Daoy (cell line): Measurements from ENCODE around the gene CSF2. TPM values are rescaled to one million over a fixed set of nuclear protein-coding genes. Genes with fewer than 3 reads are reported as not detected.
A peak's percentile ranks its signal among the peaks of the same experiment; 100 is the strongest.

Experiments used
- DNase-seq: peaks from one replicate; pipeline ENCODE4 v3.0.0-alpha.2; 2015; ENCODE audit warnings: low read depth
- total RNA-seq: library from RNA; depleted of rRNA; stranded (reverse); fragments of >200 nt; shearing (Covaris generic); gene quantifications from 2 replicates; pipeline ENCODE4 v1.2.3, GENCODE V29; 2014

Gene CSF2
- total RNA-seq, 1 experiment from 2014 or later, result 25.3 TPM

DNA sequence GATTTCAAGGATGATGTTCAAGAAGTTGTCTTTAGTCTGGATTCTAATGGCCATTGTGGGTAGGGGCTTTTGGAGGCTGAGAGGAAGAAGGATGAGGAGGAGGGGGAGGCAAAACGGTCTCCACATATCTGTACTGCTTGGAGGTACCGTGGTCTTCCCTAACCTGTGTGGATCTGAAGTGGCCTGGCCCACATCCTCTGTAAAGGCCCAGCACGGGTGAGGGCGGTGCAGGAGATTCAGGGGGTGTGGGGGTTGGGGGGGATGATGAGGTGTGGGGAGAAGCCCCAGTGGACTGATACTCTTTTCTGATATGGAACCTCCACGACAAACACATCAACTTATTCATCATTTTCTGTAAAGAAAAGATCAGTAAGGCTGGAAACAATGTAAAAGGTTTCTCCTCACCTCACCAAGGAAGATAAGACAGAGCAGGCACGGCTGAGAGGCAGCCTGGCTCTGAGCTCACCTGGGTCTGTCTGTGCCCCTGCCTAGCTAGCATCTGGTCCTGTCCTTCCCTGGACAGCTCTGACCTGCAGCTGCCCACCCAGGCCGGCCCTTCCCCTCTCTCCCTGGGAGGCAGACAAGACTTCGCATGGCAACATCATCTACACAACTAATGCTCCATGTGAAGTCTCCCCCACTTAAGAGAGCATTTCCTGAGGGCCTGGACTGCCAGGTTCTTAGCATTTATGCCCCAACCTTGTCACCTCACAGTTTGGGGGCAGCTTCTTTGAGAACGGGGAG is 18.7 kb upstream of the CSF2 start:
- DNase-seq, result no peak

DNA sequence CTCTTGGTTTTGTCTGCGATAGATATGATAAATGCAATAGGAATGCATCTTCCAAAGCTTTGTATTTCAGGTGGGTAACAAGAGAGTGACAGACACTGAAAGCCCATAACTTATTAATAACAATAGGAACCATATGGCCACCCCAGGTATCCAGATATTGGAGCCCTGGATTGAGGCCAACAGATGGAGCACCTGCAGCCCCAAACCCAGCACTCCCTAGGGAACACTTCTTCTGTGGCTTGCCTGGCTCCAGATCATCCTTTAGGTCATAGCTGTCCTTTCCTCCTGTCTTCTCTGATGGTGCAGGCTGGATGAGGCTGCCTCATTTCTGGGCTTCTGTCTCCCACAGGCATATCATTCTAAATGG is 18.2 kb upstream of the CSF2 start:
- DNase-seq, result no peak

DNA sequence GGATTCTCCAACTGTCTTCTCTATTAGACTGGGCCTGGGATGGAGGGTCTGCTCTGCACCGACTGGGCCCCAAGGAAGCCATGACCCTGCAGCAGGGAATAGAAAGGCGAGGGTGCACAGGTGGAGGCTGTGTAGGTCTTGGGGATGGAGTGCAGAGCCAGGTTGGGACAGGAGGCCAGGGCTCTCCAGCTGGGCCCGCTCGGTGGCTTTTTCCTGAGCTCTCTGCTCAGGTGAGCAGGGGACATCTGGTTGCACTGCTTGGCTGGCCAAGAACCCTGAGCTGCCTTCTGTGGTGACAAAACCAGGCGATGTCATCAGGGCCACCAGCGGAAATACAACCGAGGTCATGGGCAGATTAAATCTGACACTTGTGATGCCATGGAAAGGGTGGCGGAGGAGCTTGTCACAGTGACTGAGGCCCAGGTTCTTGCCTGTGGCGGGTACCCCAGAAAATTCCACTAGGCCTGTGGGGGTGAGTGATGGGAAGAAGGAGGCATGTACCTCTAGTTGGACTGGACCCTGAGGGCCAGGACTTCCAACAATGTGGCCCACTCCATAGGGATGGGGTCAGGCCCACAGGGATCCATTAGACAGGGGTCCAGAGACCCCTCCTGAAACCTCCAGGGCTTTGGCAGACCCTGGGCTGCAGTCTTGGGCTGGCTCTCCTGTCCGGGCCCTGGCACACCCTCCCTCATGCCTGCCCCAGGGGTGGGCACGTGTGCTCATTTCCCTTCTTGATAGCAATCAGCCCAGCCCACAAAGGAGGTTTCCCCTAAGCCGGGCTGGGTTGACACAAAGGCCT is 17.6 kb upstream of the CSF2 start:
- peak; percentile 6 for DNase-seq

DNA sequence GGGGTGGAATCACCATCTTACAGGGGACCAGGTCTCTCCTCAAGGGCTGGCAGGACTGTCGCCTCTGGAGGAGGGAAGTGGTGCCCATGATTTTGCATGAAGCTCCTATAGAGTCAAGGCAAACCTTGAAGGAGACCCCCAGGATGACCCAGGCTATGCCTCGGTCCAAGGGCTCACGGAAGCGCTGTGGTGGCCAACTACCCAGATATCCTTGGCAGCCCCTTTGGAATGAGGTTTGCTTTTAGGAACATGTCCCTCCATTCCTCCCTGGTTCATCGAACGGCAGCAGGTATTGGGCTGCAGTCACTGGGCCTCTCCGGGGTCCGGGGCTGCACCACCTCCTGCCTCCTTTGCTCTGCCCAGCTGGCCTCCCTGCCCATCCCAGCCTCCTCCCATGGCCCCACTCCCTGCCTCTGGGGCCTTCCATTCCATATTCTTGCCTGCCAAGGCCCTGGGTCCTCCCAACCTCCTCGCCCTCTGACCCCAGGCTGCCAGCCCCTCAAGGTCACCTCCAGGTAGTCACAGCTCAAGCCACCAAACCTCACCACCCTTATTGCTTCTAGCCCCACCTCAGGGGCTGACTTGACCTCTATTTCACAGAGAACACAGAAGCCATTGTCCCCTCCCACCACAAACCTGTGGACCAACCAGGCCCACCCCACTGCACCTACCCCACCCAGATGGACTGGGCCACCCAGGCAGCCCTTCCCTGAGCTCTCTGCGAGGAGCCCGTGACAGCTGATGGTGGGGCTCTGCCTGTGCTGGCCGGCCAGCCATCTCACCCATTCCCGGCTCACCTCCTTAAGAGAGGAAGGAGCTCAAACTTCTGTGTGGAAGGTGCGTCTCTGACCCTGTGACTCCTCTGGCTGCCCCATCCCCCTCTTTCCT is 16.7 kb upstream of the CSF2 start:
- peak; percentile 1 for DNase-seq

DNA sequence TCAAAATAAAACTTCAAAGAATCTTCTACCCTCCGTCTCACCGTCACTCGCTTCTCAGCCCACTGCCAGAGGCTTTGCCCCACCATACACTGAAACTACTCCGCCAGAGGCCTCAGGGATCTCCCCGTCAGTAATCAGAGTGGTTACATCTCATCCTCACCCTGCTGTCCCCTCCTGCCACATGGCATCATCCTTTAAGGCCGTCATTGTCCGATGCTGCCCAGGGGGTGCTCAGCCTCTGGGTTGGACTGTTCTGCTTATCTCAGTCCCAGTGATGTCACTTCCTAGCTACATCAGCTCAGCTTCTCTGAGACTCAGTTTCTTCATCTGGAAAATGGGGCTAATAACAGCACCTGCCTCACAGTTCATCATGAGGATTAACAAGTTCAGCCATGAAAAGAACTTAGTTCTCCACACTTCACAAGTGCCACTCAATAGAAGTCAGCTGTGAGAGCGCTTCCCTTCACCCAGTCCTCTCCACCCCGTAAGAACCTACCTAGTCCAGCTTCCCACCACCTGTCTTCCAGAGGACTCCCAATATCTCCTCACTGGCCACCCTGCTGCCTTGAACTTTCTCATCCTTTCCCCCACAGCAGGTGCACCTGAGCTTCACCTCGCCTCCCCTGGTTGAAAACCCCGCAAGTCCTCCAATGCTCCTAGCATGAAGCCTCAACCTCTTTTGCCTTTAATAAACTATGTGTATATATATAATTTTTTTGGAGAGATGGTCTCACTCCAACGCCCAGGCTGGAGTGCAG is 15.9 kb upstream of the CSF2 start:
- DNase-seq, result peak; percentile 0

DNA sequence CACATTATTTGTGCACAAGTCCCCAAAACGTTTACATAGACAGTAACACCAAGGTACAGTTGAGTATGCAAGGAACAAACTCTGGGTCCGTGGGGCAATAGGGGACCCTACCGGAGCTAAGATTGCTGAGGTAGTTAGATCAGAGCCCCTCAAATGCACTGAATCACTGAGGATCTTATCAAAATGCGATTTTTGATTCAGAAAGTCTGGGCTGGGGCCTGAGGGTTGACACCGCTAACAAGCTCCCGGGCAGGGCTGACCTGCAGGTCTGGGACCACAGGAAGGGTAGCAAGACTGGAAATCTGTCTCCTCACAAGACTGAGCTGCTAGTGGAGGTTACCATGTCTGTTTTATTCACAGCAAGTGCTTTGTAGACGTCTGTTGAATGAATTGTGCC is 14.9 kb upstream of the CSF2 start:
- DNase-seq, result no peak

DNA sequence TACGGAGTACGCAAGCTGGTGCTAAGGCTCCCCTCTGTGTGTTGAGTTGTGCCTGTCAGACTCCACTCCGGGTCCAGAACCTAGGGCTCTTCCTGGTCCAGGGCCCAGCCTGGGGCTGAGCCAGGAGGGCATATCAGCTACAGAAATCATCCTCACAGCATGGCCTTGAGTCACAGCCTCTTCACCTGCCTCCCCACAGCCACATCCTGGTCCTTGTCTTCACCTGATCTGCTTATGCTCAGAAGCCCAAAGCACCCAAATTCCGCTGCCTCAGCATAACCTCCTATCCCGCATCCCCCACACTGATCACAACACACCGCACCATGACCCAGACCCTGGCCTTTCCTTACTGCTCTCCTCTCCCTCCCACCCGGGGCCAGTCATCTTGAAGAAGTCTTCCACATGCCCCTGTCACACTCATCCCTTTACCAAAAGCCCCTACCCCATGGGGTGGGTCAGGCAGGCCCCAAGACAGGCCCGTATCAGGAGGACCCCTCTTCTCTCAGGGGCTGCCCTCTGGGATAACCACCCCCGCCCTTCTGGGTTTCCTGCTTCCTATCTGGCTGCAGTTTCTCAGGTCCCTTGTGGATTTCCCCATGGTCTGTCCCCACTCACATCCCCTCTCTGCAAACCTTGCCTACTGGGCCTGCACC is 14.4 kb upstream of the CSF2 start:
- peak; percentile 1 for DNase-seq

DNA sequence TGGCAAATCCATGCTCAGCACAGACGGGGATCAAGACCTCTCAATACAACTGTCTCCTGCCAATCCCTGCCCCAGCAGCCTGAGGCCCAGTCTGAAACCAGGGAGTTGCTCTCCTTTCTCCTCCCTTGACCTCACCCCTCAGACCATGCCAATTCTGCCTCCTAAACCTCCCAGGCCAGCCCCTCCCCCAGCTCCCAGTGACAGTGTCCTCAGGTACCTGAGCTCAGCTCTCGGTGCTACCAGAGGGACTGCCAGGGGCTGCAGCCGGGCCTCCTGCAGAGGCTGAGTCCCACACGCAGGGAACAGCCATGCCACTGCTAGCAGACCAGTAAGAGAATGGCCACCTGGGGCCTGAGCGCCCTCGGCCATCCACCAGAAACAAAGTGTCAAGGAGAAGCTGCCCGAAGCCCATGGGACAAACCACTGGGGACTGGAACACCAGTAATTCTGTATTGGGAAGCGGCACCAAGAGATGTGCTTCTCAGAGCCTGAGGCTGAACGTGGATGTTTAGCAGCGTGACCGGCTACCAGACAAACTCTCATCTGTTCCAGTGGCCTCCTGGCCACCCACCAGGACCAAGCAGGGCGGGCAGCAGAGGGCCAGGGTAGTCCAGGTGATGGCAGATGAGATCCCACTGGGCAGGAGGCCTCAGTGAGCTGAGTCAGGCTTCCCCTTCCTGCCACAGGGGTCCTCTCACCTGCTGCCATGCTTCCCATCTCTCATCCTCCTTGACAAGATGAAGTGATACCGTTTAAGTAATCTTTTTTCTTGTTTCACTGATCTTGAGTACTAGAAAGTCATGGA is 13.7 kb upstream of the CSF2 start:
- DNase-seq, result peak; percentile 1

DNA sequence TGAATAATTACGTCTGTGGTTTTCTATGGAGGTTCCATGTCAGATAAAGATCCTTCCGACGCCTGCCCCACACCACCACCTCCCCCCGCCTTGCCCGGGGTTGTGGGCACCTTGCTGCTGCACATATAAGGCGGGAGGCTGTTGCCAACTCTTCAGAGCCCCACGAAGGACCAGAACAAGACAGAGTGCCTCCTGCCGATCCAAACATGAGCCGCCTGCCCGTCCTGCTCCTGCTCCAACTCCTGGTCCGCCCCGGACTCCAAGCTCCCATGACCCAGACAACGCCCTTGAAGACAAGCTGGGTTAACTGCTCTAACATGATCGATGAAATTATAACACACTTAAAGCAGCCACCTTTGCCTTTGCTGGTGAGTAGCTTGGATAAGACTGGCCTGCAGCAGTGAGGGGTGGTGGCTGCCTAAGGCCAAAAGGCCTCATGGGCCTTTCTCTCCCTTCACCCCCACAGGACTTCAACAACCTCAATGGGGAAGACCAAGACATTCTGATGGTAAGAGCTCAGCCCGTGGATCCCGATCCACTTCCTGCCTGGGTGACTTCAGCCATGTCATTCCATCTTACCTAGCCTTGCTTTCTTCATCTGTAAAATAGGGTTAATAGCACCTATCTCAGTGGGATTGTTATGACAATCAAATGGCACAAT is 13.0 kb upstream of the CSF2 start, which contains the start of gene IL3:
TSS of gene IL3 (plus strand) at position 155 of the 661 bp plus-strand sequence. CDS start at position 207, 52 bp downstream.
- DNase-seq, result peak; percentile 0

DNA sequence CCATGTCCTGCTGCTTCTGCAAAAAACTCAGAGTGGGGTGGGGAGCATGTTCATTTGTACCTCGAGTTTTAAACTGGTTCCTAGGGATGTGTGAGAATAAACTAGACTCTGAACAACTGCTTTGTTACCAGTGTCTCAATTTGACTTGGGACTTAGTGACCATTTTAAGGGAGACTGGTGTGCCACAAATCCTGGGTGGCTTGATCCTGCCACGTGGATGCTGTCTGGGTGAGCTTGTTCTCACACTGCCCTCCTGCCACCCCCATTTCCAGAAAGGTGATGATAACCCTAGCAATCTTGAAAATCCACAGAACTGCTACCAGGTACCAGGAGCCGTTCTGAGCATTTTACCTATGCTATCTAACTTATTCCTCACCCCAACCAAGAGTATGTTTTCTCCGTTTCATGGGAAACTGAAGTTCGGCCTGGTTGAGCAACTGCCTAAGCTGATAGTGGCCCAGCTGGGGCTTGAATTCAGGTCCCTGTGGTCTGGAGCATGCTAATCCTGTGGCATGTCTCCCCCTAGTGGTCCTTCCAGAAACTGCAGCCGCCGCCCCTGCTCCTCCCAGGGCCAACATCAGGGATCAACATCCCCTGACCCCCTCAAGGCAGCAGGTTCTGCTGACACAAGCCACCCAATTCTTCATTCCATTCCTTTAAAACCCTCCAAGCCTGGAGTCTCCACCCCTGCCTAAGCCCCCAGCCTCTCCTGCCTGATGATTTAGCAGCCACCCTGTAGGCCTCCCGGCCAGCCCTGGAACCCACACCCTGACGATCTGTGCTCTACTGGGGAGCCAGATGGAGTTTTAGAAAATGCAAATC is 10.3 kb upstream of the CSF2 start:
- peak; percentile 72 for DNase-seq

DNA sequence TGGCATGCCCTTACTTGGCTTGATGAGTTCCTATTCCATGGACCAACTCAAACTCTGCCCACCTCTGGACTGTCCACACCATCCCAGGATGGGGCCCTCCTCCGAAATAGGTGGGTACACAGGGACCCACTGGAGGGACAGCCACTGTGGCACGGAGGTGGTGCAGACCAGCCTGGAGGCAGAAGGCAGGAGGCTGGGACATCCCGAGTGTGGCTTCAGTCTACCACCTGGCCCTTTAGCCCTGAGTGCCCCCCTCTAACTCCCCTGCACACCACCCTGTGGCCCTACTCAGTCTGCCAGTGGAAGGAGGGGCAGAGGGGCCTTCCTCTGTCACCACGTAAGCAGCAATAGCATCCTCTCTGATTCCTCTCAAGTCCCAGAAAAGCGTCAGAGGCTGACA is 9.4 kb upstream of the CSF2 start:
- DNase-seq, result peak; percentile 2

DNA sequence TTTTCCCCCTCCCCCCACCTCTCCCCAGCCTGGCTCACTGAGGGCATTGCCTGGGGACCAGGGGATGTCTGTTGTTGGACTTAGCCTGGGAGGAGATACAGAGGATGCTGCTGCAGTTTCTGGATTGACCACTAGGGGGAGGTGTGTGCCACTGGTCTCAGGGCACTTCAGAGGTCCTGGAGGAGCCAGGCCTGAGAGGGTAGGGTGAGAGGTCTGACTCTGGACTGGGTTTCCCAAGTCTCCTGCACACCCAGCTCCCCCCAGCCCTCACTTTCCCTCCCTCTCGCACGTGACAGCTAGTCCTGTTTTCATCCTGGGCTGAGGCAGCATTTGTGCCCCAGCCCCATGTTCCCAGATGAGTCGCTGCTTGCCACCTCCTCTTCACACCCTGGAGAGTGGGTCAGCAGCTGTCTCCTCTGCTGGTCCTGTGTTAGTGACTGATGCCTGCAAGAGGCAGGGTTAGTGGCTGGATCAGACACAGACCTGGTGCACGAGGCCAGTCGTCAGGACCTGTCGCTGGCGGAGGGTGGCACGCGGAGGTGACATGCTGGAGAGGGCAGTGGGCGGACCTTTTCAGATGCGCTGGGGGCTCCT is 8.8 kb upstream of the CSF2 start:
- peak; percentile 84 for DNase-seq

DNA sequence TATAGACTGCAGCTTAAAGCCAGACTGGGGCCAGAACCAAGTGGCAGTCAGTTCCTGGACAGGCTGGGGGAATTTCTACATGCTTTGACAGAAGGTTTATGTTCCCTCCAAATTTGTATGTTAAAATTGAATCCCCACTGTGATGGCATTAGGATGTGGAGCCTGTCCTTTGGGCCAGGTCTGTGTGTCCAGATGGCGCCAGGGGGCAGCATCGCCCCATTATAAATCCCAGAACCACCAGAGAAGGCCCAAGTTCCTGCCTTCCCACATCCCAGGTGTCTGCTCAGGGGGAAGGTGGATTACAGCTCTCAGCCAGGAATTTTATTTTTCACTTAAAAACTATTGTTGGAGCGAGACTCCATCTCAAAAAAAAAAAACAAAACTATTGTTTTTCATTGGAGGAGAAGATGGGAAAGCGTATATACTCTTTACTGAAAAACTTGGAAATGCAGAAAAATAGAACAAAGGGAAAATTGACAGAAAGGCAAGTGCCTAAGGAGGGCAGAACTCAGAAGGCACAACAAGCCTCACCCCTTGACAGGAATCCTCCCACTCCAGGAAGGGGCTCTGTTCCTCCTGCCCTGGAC is 8.1 kb upstream of the CSF2 start:
- peak; percentile 89 for DNase-seq

DNA sequence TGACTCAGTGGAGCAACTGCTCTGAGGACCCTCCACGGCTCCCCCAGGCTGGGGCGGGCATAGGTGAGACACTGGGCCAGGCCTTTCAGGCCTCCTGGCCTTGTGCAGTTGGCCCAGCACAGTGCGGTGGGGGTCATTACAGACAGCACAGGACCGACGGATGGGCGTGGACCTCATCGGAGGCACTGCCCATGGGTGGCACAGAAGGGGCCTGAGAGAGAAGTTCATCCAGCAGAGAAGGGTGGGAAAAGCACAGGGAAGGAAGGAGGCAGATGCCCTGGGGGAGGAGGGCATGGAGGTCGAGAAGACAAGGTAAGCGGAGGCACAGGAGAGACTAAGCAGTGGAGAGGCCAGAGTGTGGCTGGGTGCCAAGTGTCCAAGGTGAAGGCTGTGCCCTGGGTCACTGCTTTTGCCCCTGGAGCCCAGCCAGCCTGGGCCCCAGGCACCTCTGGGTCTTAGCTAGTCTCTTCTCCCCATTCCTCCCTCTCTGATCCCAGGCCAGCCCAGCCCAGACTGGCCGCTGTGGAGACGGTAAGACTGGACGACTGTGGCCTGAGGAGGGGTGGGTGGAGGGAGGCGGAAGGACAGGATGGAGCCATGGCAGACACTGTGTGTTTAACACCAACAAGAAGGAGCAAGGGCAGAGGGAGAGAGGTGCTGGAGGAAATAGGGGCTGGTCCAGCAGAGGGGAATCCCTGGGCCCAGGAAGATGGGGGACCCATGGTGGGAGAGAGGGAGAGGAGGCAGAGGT is 7.5 kb upstream of the CSF2 start:
- DNase-seq, result peak; percentile 2

DNA sequence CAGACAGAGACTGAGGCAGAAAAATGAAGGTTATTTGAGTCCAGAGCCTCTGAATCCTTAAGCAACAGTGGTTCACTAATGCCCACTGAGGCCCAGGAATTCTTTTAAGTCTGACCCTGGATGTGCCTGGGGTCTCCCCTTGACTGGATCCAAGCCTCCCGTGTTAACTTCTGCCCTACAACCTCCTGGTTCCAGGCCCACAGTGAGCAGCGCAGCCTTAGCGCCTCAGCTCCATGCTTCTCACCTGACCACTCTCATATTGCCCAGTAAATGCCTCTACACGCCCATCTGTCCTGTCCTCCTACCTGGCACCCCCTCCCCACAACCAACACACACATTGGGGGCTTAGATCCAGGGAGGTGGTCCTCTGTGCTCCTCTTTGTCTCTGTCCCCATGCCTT is 6.7 kb upstream of the CSF2 start:
- DNase-seq, result no peak

DNA sequence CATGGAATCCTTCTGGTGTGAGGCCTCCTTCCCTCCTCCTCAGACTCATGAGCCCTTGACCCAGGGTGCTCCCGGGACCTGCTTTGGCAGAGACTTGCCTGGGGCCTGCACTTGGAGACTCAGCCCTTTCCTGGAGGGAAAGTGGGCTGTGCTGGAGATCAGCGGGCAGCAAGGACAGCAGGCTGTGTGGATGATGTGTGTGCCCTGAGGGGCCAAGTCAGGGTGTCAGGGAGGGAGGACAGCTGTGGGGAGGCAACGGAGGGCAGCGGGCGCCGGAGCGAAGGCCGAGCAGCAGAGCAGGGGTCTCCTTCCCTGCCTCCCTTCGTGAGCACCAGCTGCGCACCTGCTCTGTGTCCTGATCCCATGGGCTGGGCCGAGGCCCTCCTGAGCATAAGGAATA is 6.1 kb upstream of the CSF2 start:
- DNase-seq, result no peak
